Panc1 (cell line): ENCODE measurements around the gene SLCO2B1. TPM values are rescaled to one million over a fixed set of nuclear protein-coding genes. Genes with fewer than 3 reads are reported as not detected.

Experiments
- ATAC-seq: fragments of 200-7000 bp; cut with Tn5 transposase; 2 replicates; pipeline ENCODE4 v1.9.1; 2020; ENCODE audit warnings: mild to moderate bottlenecking, moderate library complexity
- BruUV-seq: library from RNA; stranded (reverse); fragments of 400-500 nt; replicated peaks from 2 replicates; lab custom pipeline; 2021; lab: Mats Ljungman, UMichigan
- CTCF ChIA-PET: fragments of 300-600 bp; sonication (Branson Sonifier 250); formaldehyde crosslinking; loops from one replicate; lab custom pipeline; 2022; ENCODE audit warnings: antibody characterized with exemption; lab: Charles Lee
- POLR2A ChIA-PET: fragments of 300-600 bp; sonication (Branson Sonifier 250); formaldehyde crosslinking; loops from one replicate; lab custom pipeline; 2022; ENCODE audit warnings: antibody characterized with exemption; lab: Charles Lee
- DNase-seq: peaks from one replicate; pipeline ENCODE4 v3.0.0-alpha.2; 2010; ENCODE audit warnings: low read depth, low spot score
- H3K27ac ChIP-seq: 2 replicates; pipeline ENCODE4 v1.5.1; 2011; ENCODE audit warnings: mild to moderate bottlenecking, low read length, inconsistent platforms
- H3K27me3 ChIP-seq: fragments of 200-500 bp; sonication (Bioruptor generic); 2 replicates; pipeline ENCODE4 v1.6.0; 2014; ENCODE audit warnings: low read length, inconsistent platforms; ENCODE audit not compliant: control insufficient read depth, insufficient read depth
- H3K36me3 ChIP-seq: fragments of 200-500 bp; sonication (Bioruptor generic); 2 replicates; pipeline ENCODE4 v1.5.1; 2014; ENCODE audit warnings: inconsistent platforms, mild to moderate bottlenecking, low read length, moderate library complexity; ENCODE audit not compliant: control insufficient read depth, insufficient read depth
- H3K4me1 ChIP-seq: 2 replicates; pipeline ENCODE4 v1.5.1; 2011; ENCODE audit warnings: inconsistent platforms, mild to moderate bottlenecking, low read length, moderate library complexity; ENCODE audit not compliant: control insufficient read depth, insufficient read depth
- H3K4me3 ChIP-seq, 2 experiments: 2 replicates each; pipeline ENCODE4 v1.5.1; 2011 to 2012; ENCODE audit warnings: low read depth in 2 of 2, low read length in 2 of 2, mild to moderate bottlenecking in 2 of 2, inconsistent platforms in 1 of 2, moderate library complexity in 1 of 2
- H3K9me3 ChIP-seq: fragments of 200-500 bp; sonication (Bioruptor generic); 2 replicates; pipeline ENCODE4 v1.5.1; 2014; ENCODE audit warnings: low read depth, mild to moderate bottlenecking, inconsistent platforms, low read length, moderate library complexity; ENCODE audit not compliant: control insufficient read depth, insufficient read depth
- POLR2AphosphoS5 ChIP-seq: IDR thresholded peaks from 2 replicates; pipeline ENCODE4 v1.6.1; 2012; ENCODE audit warnings: mild to moderate bottlenecking, low read depth, low read length, moderate library complexity
- SIN3A ChIP-seq: IDR thresholded peaks from 2 replicates; pipeline ENCODE4 v1.6.1; 2012; ENCODE audit warnings: low read depth, mild to moderate bottlenecking, low read length, moderate library complexity, borderline replicate concordance; ENCODE audit not compliant: insufficient read depth
- TCF7L2 ChIP-seq: IDR thresholded peaks from 2 replicates; pipeline ENCODE4 v1.6.1; 2011; ENCODE audit warnings: mild to moderate bottlenecking, low read depth, low read length, inconsistent platforms
- in situ Hi-C: cut with HindIII; loops from 2 replicates; pipeline ENCODE4 v1.10.0; 2016; ENCODE audit warnings: low sequenced_read_pairs, low pct_unique_long_range_greater_than_20kb
- intact Hi-C: fragments of 100-400 bp; cut with micrococcal nuclease; formaldehyde crosslinking; loops from one replicate; pipeline ENCODE4 v1.10.0; 2022; ENCODE audit not compliant: unreplicated experiment
- total RNA-seq: library from RNA; stranded (reverse); gene quantifications from one replicate; pipeline ENCODE4 v1.2.1, GENCODE V29; 2021; ENCODE audit not compliant: unreplicated experiment
- TF ChIP-seq, protein P1 (sequence below), 2 experiments: IDR thresholded peaks; 2 replicates each; pipeline ENCODE4 v1.6.1; 2011 to 2012; ENCODE audit warnings: low read depth in 2 of 2, control low read depth in 1 of 2, low read length in 1 of 2, mild to moderate bottlenecking in 1 of 2, moderate library complexity in 1 of 2; ENCODE audit not compliant: insufficient read depth in 1 of 2
- TF ChIP-seq, protein P2 (sequence below): fragments of 450-650 bp; IDR thresholded peaks from 2 replicates; pipeline ENCODE4 v1.5.1; 2017; ENCODE audit warnings: mild to moderate bottlenecking

The SLCO2B1 gene
- total RNA-seq, 1 experiment from 2014 or later, result 0.77 TPM

DNA sequence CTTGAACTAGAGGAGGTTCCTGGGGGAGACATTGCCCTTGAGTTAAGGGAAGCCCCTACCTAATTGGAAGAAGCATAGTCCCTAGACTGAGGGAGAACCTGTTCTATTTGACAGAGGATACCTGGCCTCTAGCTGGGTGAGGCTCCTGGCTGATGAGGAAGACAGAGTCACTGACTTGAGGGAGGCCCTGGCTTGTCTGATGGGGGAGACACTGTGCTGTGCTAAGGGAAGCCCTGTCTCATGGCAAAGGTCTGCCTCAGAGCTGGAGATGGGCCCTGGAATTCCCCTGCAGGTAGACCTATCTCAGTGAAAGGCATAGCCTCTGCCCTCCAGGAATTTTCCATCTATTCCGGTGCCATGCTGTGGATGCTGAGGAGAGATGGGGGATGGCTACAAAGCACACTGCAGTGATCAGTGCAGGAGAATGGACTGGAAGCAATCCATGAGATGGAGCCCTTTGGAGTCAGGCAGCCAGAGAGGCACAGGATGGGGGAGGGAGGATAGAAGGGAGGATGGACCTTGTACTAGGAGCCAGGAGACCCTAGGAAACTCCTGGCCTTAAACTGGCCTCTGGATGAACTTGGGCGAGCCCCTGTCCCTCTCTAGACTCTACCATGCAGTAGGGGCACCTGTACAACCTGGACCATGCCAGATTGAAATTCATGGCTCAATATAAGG lies 39.9 kb downstream of the SLCO2B1 start:
- Histone ChIP-seq H3K36me3 (no peaks in the 10 kb centered on the region), H3K9me3 (no peaks in the 10 kb centered on the region), H3K4me3 (no peak overlapping the region), H3K27ac (no peak overlapping the region), H3K4me1 (no peaks in the 10 kb centered on the region), H3K27me3 (peaks cover 3% of the 10 kb centered on the region; the same call in 1 of the 2 replicates)
- TF ChIP-seq TCF7L2 (no peak), SIN3A (no peak), POLR2AphosphoS5 (no peak)
- TF ChIP-seq, protein P1, sequence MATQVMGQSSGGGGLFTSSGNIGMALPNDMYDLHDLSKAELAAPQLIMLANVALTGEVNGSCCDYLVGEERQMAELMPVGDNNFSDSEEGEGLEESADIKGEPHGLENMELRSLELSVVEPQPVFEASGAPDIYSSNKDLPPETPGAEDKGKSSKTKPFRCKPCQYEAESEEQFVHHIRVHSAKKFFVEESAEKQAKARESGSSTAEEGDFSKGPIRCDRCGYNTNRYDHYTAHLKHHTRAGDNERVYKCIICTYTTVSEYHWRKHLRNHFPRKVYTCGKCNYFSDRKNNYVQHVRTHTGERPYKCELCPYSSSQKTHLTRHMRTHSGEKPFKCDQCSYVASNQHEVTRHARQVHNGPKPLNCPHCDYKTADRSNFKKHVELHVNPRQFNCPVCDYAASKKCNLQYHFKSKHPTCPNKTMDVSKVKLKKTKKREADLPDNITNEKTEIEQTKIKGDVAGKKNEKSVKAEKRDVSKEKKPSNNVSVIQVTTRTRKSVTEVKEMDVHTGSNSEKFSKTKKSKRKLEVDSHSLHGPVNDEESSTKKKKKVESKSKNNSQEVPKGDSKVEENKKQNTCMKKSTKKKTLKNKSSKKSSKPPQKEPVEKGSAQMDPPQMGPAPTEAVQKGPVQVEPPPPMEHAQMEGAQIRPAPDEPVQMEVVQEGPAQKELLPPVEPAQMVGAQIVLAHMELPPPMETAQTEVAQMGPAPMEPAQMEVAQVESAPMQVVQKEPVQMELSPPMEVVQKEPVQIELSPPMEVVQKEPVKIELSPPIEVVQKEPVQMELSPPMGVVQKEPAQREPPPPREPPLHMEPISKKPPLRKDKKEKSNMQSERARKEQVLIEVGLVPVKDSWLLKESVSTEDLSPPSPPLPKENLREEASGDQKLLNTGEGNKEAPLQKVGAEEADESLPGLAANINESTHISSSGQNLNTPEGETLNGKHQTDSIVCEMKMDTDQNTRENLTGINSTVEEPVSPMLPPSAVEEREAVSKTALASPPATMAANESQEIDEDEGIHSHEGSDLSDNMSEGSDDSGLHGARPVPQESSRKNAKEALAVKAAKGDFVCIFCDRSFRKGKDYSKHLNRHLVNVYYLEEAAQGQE (IDR thresholded peaks at IDR 0.05; ENCODE audit: insufficient read depth in 1 of 2, low read depth in 2 of 2, low read length in 1 of 2), result no peak
- TF ChIP-seq, protein P2, sequence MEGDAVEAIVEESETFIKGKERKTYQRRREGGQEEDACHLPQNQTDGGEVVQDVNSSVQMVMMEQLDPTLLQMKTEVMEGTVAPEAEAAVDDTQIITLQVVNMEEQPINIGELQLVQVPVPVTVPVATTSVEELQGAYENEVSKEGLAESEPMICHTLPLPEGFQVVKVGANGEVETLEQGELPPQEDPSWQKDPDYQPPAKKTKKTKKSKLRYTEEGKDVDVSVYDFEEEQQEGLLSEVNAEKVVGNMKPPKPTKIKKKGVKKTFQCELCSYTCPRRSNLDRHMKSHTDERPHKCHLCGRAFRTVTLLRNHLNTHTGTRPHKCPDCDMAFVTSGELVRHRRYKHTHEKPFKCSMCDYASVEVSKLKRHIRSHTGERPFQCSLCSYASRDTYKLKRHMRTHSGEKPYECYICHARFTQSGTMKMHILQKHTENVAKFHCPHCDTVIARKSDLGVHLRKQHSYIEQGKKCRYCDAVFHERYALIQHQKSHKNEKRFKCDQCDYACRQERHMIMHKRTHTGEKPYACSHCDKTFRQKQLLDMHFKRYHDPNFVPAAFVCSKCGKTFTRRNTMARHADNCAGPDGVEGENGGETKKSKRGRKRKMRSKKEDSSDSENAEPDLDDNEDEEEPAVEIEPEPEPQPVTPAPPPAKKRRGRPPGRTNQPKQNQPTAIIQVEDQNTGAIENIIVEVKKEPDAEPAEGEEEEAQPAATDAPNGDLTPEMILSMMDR, result no peak
- ChIA-PET POLR2A (no interaction called here), CTCF (interaction anchor here (2.3 kb wide), 1 partner anchor 14 kb away, joined by 6 read pairs; no protein-coding TSS in a partner anchor)
- ATAC-seq (peak; percentile 21; the same call in 1 of the 2 replicates), DNase-seq (no peak)
- in situ Hi-C loops (no loop called here), intact Hi-C loops (no loop called here)
- BruUV-seq, result no TSS peak

GRCh38 chr11:75191330-75191717 lies 40.4 kb downstream of the SLCO2B1 start:
- peaks cover 3% of the 10 kb centered on the region; the same call in 1 of the 2 replicates for H3K27me3 ChIP-seq
- TF ChIP-seq SIN3A (no peak), TCF7L2 (no peak), POLR2AphosphoS5 (no peak)
- TF ChIP-seq, protein P1 (IDR thresholded peaks at IDR 0.05; ENCODE audit: insufficient read depth in 1 of 2, low read depth in 2 of 2, low read length in 1 of 2), result no peak
- TF ChIP-seq, protein P2, result no peak
- CTCF ChIA-PET, result interaction anchor here (2.3 kb wide), 1 partner anchor 14 kb away, joined by 6 read pairs; no protein-coding TSS in a partner anchor
- H3K4me3 ChIP-seq, result no peak overlapping the region
- in situ Hi-C loops, result no loop called here
- no peaks in the 10 kb centered on the region for H3K4me1 ChIP-seq
- intact Hi-C loops, result no loop called here
- H3K27ac ChIP-seq, result no peak overlapping the region
- BruUV-seq, result no TSS peak
- no peak for DNase-seq
- POLR2A ChIA-PET, result no interaction called here
- no peaks in the 10 kb centered on the region for H3K9me3 ChIP-seq
- ATAC-seq, result no peak
- H3K36me3 ChIP-seq, result no peaks in the 10 kb centered on the region
